AG04450 (cell line): ENCODE measurements around the gene DSE. TPM values are rescaled to one million over a fixed set of nuclear protein-coding genes. Genes with fewer than 3 reads are reported as not detected.

Source experiments
- CTCF ChIA-PET: fragments of 300-600, 350-600 bp; formaldehyde crosslinking; extraction: SDS; loops from one replicate; lab custom pipeline; 2022; ENCODE audit warnings: antibody characterized with exemption, inconsistent platforms; lab: Charles Lee
- POLR2A ChIA-PET: fragments of 350-600 bp; formaldehyde crosslinking; extraction: SDS; loops from one replicate; lab custom pipeline; 2021; ENCODE audit warnings: antibody characterized with exemption, inconsistent platforms; lab: Yijun Ruan, JAX
- DNase-seq: peaks from one replicate; pipeline ENCODE4 v3.0.0-alpha.2; 2011; ENCODE audit warnings: low read depth, low spot score
- H3K27ac ChIP-seq: one replicate; pipeline ENCODE4 v1.5.1; 2012; ENCODE audit warnings: low read depth, low read length, control low read depth
- H3K27me3 ChIP-seq: one replicate; pipeline ENCODE4 v1.6.0; 2012; ENCODE audit warnings: low read length; ENCODE audit not compliant: control insufficient read depth, insufficient read depth
- H3K4me3 ChIP-seq: 2 replicates; pipeline ENCODE4 v1.5.1; 2011; ENCODE audit warnings: mild to moderate bottlenecking, low read depth, low read length, control low read depth
- H3K9me3 ChIP-seq: 2 replicates; pipeline ENCODE4 v1.5.1; 2012; ENCODE audit warnings: low read length; ENCODE audit not compliant: control insufficient read depth, insufficient read depth
- CTCF ChIP-seq: IDR thresholded peaks from 2 replicates; pipeline ENCODE4 v1.5.1; 2011; ENCODE audit warnings: low read depth, low read length, control low read depth, inconsistent platforms
- polyA plus RNA-seq: library from polyadenylated mRNA; depleted of rRNA; stranded (reverse); fragments of >200 nt; gene quantifications from 2 replicates; pipeline ENCODE4 v1.2.3, GENCODE V29; 2011

The DSE gene
- polyA plus RNA-seq, 1 experiment: 86.2 TPM

DNA sequence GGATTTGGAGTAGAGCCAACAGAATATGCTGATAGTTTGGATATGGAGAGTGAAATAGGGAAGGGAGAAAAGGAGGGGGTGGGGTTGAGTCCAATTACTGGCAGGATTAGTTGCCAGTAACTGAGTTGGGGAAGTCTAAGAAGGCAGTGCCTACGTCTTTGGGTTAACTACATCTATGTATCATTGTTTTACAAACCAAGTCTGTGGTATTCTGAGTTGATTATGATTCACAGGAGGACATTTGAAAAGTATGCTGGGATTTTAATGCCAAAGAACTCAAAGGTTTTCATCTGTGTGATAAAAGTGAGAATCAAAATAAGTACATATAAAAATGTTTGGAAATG is 14.7 kb downstream of the DSE start:
- DNase-seq: no peak
- POLR2A ChIA-PET: interaction anchor here (1.1 kb wide), 1 partner anchor 15 kb away, joined by 3 read pairs; the partner anchor contains the start of gene DSE
- Histone ChIP-seq H3K4me3 (no peak overlapping the region), H3K27me3 (no peaks in the 10 kb centered on the region), H3K9me3 (no peaks in the 10 kb centered on the region), H3K27ac (peak overlapping the region; percentile 55)
- CTCF ChIA-PET: interaction anchor here (1.2 kb wide), 1 partner anchor 98 kb away, joined by 3 read pairs; no protein-coding TSS in a partner anchor
- no peak for TF ChIP-seq CTCF

- Histone ChIP-seq H3K4me3 (no peak overlapping the region), H3K9me3 (no peaks in the 10 kb centered on the region), H3K27ac (peak overlapping the region; percentile 63), H3K27me3 (no peaks in the 10 kb centered on the region)
- ChIA-PET CTCF (interaction anchor here (0.9 kb wide), 1 partner anchor 17 kb away, joined by 3 read pairs; no protein-coding TSS in a partner anchor), POLR2A (interaction anchor here (1.1 to 1.5 kb wide), 2 partner anchors 14 to 16 kb away, joined by 3 to 5 read pairs; partner anchors contain the start of gene DSE)
- no peak for DNase-seq
- TF ChIP-seq CTCF: no peak
Measured at GRCh38 chr6:116385921-116386320, 15.2 kb downstream of the DSE start.

GRCh38 chr6:116386581-116387299 is 16.0 kb downstream of the DSE start:
- ChIA-PET CTCF (interaction anchor here (0.9 kb wide), 1 partner anchor 17 kb away, joined by 3 read pairs; no protein-coding TSS in a partner anchor), POLR2A (interaction anchor here (1.0 to 1.5 kb wide), 3 partner anchors 15 to 60 kb away, joined by 3 to 7 read pairs (median 5); partner anchors contain the start of gene DSE)

GRCh38 chr6:116387374-116387773 is 16.6 kb downstream of the DSE start:
- Histone ChIP-seq H3K27ac (no peak overlapping the region), H3K27me3 (no peaks in the 10 kb centered on the region), H3K4me3 (no peak overlapping the region), H3K9me3 (no peaks in the 10 kb centered on the region)
- TF ChIP-seq CTCF: no peak
- no peak for DNase-seq
- POLR2A ChIA-PET: interaction anchor here (1.0 to 1.5 kb wide), 2 partner anchors 16 to 60 kb away, joined by 5 to 7 read pairs; no protein-coding TSS in a partner anchor
- CTCF ChIA-PET: no interaction called here

More at GRCh38 chr6:116386581-116387299, 16.0 kb downstream of the DSE start:
- TF ChIP-seq CTCF: no peak
- peak overlapping the region; percentile 63 for H3K27ac ChIP-seq
- no peaks in the 10 kb centered on the region for H3K27me3 ChIP-seq
- H3K9me3 ChIP-seq: no peaks in the 10 kb centered on the region
- H3K4me3 ChIP-seq: no peak overlapping the region
- DNase-seq: no peak

GRCh38 chr6:116388924-116389323 is 18.2 kb downstream of the DSE start:
- H3K27me3 ChIP-seq: no peaks in the 10 kb centered on the region
- DNase-seq: no peak
- no peaks in the 10 kb centered on the region for H3K9me3 ChIP-seq
- POLR2A ChIA-PET: interaction anchor here (1.1 to 1.4 kb wide), 2 partner anchors 10 to 18 kb away, joined by 5 read pairs; no protein-coding TSS in a partner anchor
- TF ChIP-seq CTCF: no peak
- H3K27ac ChIP-seq: no peak overlapping the region
- CTCF ChIA-PET: interaction anchor here (0.6 to 1.3 kb wide), 2 partner anchors 56 to 101 kb away, joined by 3 to 10 read pairs; no protein-coding TSS in a partner anchor
- H3K4me3 ChIP-seq: no peak overlapping the region
